H1 (cell line): ENCODE measurements around the gene RAB7B. TPM values are rescaled to one million over a fixed set of nuclear protein-coding genes. Genes with fewer than 3 reads are reported as not detected.

Experiments used
- CTCF ChIA-PET: fragments of 300-600 bp; sonication (Branson Sonifier 250); formaldehyde crosslinking; loops from one replicate; lab custom pipeline; 2021; ENCODE audit not compliant: partially characterized antibody; lab: Charles Lee
- POLR2A ChIA-PET: fragments of 300-600 bp; sonication (Branson Sonifier 250); formaldehyde crosslinking; loops from one replicate; lab custom pipeline; 2021; ENCODE audit warnings: inconsistent platforms; ENCODE audit not compliant: partially characterized antibody; lab: Charles Lee
- DNase-seq, 2 experiments: peaks; one replicate each; pipeline versions ENCODE4 v3.0.0 to v3.0.0-alpha.2; 2010 to 2022; ENCODE audit warnings: low spot score in 2 of 2, low read depth in 1 of 2, mixed read lengths in 1 of 2
- FAIRE-seq: peaks from 2 replicates; lab custom pipeline; 2011; peaks lifted over from hg19 to GRCh38; lab: Jason Lieb, UNC
- H2AFZ ChIP-seq: 2 replicates; pipeline ENCODE4 v1.8.1; 2012; ENCODE audit warnings: low read length, inconsistent platforms
- H2AK5ac ChIP-seq: 2 replicates; pipeline ENCODE4 v1.6.1; 2013; ENCODE audit warnings: low read depth, low read length
- H2BK120ac ChIP-seq: replicated peaks from 2 replicates; pipeline ENCODE3; 2013; ENCODE audit warnings: low read depth, low read length, inconsistent platforms
- H2BK12ac ChIP-seq: 2 replicates; pipeline ENCODE4 v1.6.1; 2013; ENCODE audit warnings: low read depth, low read length
- H2BK15ac ChIP-seq: 2 replicates; pipeline ENCODE4 v1.6.1; 2013; ENCODE audit warnings: low read length
- H2BK20ac ChIP-seq: 2 replicates; pipeline ENCODE4 v1.6.1; 2013; ENCODE audit warnings: low read length
- H2BK5ac ChIP-seq: 2 replicates; pipeline ENCODE4 v1.6.1; 2013; ENCODE audit warnings: low read depth, low read length
- H3K14ac ChIP-seq: 2 replicates; pipeline ENCODE4 v1.6.1; 2013; ENCODE audit warnings: inconsistent platforms; ENCODE audit not compliant: insufficient read length
- H3K18ac ChIP-seq: 2 replicates; pipeline ENCODE4 v1.6.1; 2013; ENCODE audit warnings: low read length; ENCODE audit errors: extremely low read depth
- H3K23ac ChIP-seq: 2 replicates; pipeline ENCODE4 v1.6.1; 2013; ENCODE audit warnings: inconsistent platforms; ENCODE audit not compliant: insufficient read length
- H3K23me2 ChIP-seq: 2 replicates; pipeline ENCODE4 v1.6.1; 2013; ENCODE audit warnings: low read depth, low read length
- H3K27ac ChIP-seq: 2 replicates; pipeline ENCODE4 v1.6.1; 2011; ENCODE audit warnings: low read depth, low read length, inconsistent platforms
- H3K27me3 ChIP-seq, 4 experiments: replicated peaks in 1 of 4; 1 replicate in 1 of 4; 2 replicates in 3 of 4; pipeline versions ENCODE4 v1.6.1 to v1.8.1; 2011 to 2013; ENCODE audit warnings: low read length in 3 of 4, mild to moderate bottlenecking in 3 of 4, inconsistent platforms in 2 of 4, mixed read lengths in 2 of 4, moderate library complexity in 1 of 4; ENCODE audit not compliant: control insufficient read depth in 3 of 4, insufficient read depth in 3 of 4; ENCODE audit errors: extremely low read depth in 1 of 4
- H3K36me3 ChIP-seq, 4 experiments: 2 replicates each; pipeline versions ENCODE4 v1.6.1 to v1.8.1; 2011 to 2013; ENCODE audit warnings: mild to moderate bottlenecking in 4 of 4, low read length in 3 of 4, moderate library complexity in 2 of 4, control low read depth in 1 of 4, inconsistent platforms in 1 of 4; ENCODE audit not compliant: insufficient read depth in 4 of 4, control insufficient read depth in 2 of 4
- H3K4ac ChIP-seq: replicated peaks from 2 replicates; pipeline ENCODE3; 2013; ENCODE audit warnings: low read length, low read depth, mixed read lengths, inconsistent platforms; ENCODE audit not compliant: insufficient read length
- H3K4me1 ChIP-seq, 4 experiments: replicated peaks in 1 of 4; 1 replicate in 1 of 4; 2 replicates in 3 of 4; pipeline versions ENCODE4 v1.6.1 to v1.8.1; 2011 to 2013; ENCODE audit warnings: low read length in 3 of 4, inconsistent platforms in 2 of 4, mixed read lengths in 1 of 4; ENCODE audit not compliant: insufficient read depth in 4 of 4, control insufficient read depth in 3 of 4
- H3K4me2 ChIP-seq, 2 experiments: 2 replicates each; pipeline versions ENCODE4 v1.6.1 to v1.8.1; 2011 to 2013; ENCODE audit warnings: low read depth in 2 of 2, low read length in 2 of 2, control low read depth in 1 of 2, inconsistent platforms in 1 of 2, mild to moderate bottlenecking in 1 of 2; ENCODE audit not compliant: insufficient read depth in 1 of 2
- H3K4me3 ChIP-seq, 4 experiments: fragments of 200-600, 300-600 bp in 1 of 4; sonication (generic), shearing (Covaris generic), sonication (Bioruptor Twin) in 1 of 4; 2 replicates each; pipeline versions ENCODE4 v1.5.1 to v1.8.1; 2011 to 2016; ENCODE audit warnings: low read length in 4 of 4, low read depth in 3 of 4, control low read depth in 2 of 4, inconsistent platforms in 2 of 4, mild to moderate bottlenecking in 2 of 4, mixed read lengths in 1 of 4, moderate library complexity in 1 of 4; ENCODE audit not compliant: insufficient read depth in 2 of 4; ENCODE audit errors: extremely low read depth in 1 of 4
- H3K56ac ChIP-seq: replicated peaks from 2 replicates; pipeline ENCODE3; 2013; ENCODE audit warnings: low read depth, mild to moderate bottlenecking, mixed read lengths, low read length, inconsistent platforms; ENCODE audit not compliant: insufficient read length
- H3K79me1 ChIP-seq: 2 replicates; pipeline ENCODE4 v1.6.1; 2013; ENCODE audit warnings: low read depth, low read length, control low read depth
- H3K79me2 ChIP-seq, 2 experiments: 2 replicates each; pipeline versions ENCODE4 v1.6.1 to v1.8.1; 2012 to 2013; ENCODE audit warnings: low read length in 2 of 2, mild to moderate bottlenecking in 2 of 2, inconsistent platforms in 1 of 2; ENCODE audit not compliant: insufficient read depth in 2 of 2, control insufficient read depth in 1 of 2
- H3K9ac ChIP-seq, 4 experiments: replicated peaks in 1 of 4; 1 replicate in 1 of 4; 2 replicates in 3 of 4; pipeline versions ENCODE4 v1.6.1 to v1.8.1; 2011 to 2013; ENCODE audit warnings: low read depth in 3 of 4, low read length in 3 of 4, control low read depth in 2 of 4, mild to moderate bottlenecking in 2 of 4, moderate library complexity in 2 of 4, inconsistent platforms in 1 of 4; ENCODE audit errors: extremely low read depth in 1 of 4
- H3K9me3 ChIP-seq, 2 experiments: 2 replicates each; pipeline versions ENCODE4 v1.6.1 to v1.8.1; 2012 to 2013; ENCODE audit warnings: mild to moderate bottlenecking in 2 of 2, moderate library complexity in 2 of 2, control low read depth in 1 of 2, inconsistent platforms in 1 of 2, low read depth in 1 of 2, low read length in 1 of 2, mixed read lengths in 1 of 2; ENCODE audit not compliant: insufficient read depth in 2 of 2
- H4K20me1 ChIP-seq, 2 experiments: replicated peaks in 1 of 2; 2 replicates each; pipeline versions ENCODE3 to v1.8.1; 2011 to 2013; ENCODE audit warnings: inconsistent platforms in 2 of 2, low read length in 2 of 2, mild to moderate bottlenecking in 1 of 2; ENCODE audit not compliant: insufficient read depth in 2 of 2, control insufficient read depth in 1 of 2
- H4K5ac ChIP-seq: 2 replicates; pipeline ENCODE4 v1.6.1; 2013; ENCODE audit warnings: low read length, low read depth, mixed read lengths, inconsistent platforms; ENCODE audit not compliant: insufficient read length
- H4K8ac ChIP-seq: 2 replicates; pipeline ENCODE4 v1.8.0; 2013; ENCODE audit warnings: mild to moderate bottlenecking, moderate library complexity, low read length, inconsistent platforms; ENCODE audit not compliant: insufficient read depth; ENCODE audit errors: extremely low read depth
- H4K91ac ChIP-seq: replicated peaks from 2 replicates; pipeline ENCODE3; 2013; ENCODE audit warnings: low read length, mixed read lengths, inconsistent platforms; ENCODE audit not compliant: insufficient read length
- CBX5 ChIP-seq: fragments of 300-800, 300-1000 bp; sonication (generic); IDR thresholded peaks from 2 replicates; pipeline ENCODE4 v1.7.1; 2016; ENCODE audit warnings: antibody characterized with exemption, low read length, low read depth
- EP300 ChIP-seq, 2 experiments: IDR thresholded peaks; 1 replicate in 1 of 2; 2 replicates in 1 of 2; pipeline ENCODE4 v1.6.1; 2011 to 2012; ENCODE audit warnings: low read depth in 2 of 2, low read length in 2 of 2, mild to moderate bottlenecking in 2 of 2, borderline replicate concordance in 1 of 2, inconsistent platforms in 1 of 2, moderate library complexity in 1 of 2
- MAX ChIP-seq: IDR thresholded peaks from 2 replicates; pipeline ENCODE4 v1.6.1; 2012; ENCODE audit warnings: inconsistent platforms
- RAD21 ChIP-seq, 2 experiments: IDR thresholded peaks in 1 of 2; conservative IDR thresholded peaks in 1 of 2; 2 replicates each; pipeline ENCODE4 v1.6.1; 2011; ENCODE audit warnings: low read depth in 2 of 2, low read length in 2 of 2, improper control_type of control experiment in 1 of 2, inconsistent platforms in 1 of 2, mild to moderate bottlenecking in 1 of 2, moderate library complexity in 1 of 2
- RBBP5 ChIP-seq: IDR thresholded peaks from 2 replicates; pipeline ENCODE4 v1.7.1; 2012; ENCODE audit warnings: low read depth, mild to moderate bottlenecking, inconsistent platforms, low read length, moderate library complexity, borderline replicate concordance
- SUZ12 ChIP-seq: fragments of 200-600 bp; sonication (generic); IDR thresholded peaks from 2 replicates; pipeline ENCODE4 v1.6.1; 2012; ENCODE audit warnings: mild to moderate bottlenecking, inconsistent platforms, low read length, moderate library complexity, mixed read lengths
- TAF7 ChIP-seq: optimal IDR thresholded peaks from 2 replicates; pipeline ENCODE3; 2011; ENCODE audit warnings: low read depth, mild to moderate bottlenecking, inconsistent platforms, low read length, moderate library complexity, borderline replicate concordance
- YY1 ChIP-seq: IDR thresholded peaks from 2 replicates; pipeline ENCODE4 v1.6.1; 2011; ENCODE audit warnings: low read depth, mild to moderate bottlenecking, low read length
- WGBS, 2 experiments: shearing (Covaris generic) in 1 of 2; methylation state at CpG; one replicate each; pipeline versions ENCODE4 v1.1.6 to v1.1.7; 2013 to 2015; ENCODE audit warnings: low lambda C conversion rate in 2 of 2, mixed read lengths in 2 of 2, inconsistent platforms in 1 of 2, low coverage in 1 of 2, missing lambda C conversion rate in 1 of 2; ENCODE audit not compliant: insufficient replicate concordance in 2 of 2, insufficient coverage in 1 of 2, insufficient read length in 1 of 2; ENCODE audit errors: extremely low coverage in 1 of 2, missing lambda C conversion rate in 1 of 2; 5-methylcytosine and 5-hydroxymethylcytosine counted together
- polyA plus RNA-seq, 7 experiments: library from polyadenylated mRNA; depleted of rRNA in 3 of 7; stranded (reverse) in 5 of 7; unstranded in 2 of 7; fragments of >200 nt in 5 of 7; fragments of 200-250 nt in 2 of 7; gene quantifications; 1 replicate in 5 of 7; 2 replicates in 1 of 7; 4 replicates in 1 of 7; pipeline versions ENCODE4 v1.2.1 to v1.2.3, GENCODE V29; 2011 to 2013; ENCODE audit warnings: missing spikeins in 2 of 7, mixed read lengths in 2 of 7
- total RNA-seq: library from RNA; stranded (reverse); fragmentation: NEBNext Ultra II Directional; extraction: Animal tissue kit (Norgen Biotek cat#: 25700); gene quantifications from 2 replicates; pipeline ENCODE4 v1.2.1, GENCODE V29; 2021

RAB7B gene
- total and polyA plus RNA-seq, 2 of the 8 experiments (the other 6 are each of a cell fraction or from before 2014, with no cell fraction given): 0.05 TPM; not detected in 1

- DNase-seq: no peak
- Histone ChIP-seq H3K9me3 (no peaks in the 10 kb centered on the region), H3K56ac (no peak overlapping the region), H3K23me2 (no peaks in the 10 kb centered on the region), H4K91ac (no peak overlapping the region), H2BK120ac (no peak overlapping the region), H2BK12ac (no peak overlapping the region), H2BK5ac (no peak overlapping the region), H3K4me1 (peaks cover 0 to 9% (median 4%) of the 10 kb centered on the region in 4 experiments; a peak in 4 of 7 replicates), H4K8ac (no peak overlapping the region), H3K14ac (no peak overlapping the region), H3K18ac (no peak overlapping the region; the same call in 1 of the 2 replicates), H3K9ac (no peak overlapping the region), H3K79me1 (no peaks in the 10 kb centered on the region), H2AK5ac (no peak overlapping the region), H3K4me2 (no peak overlapping the region), H3K27ac (no peak overlapping the region), H3K4me3 (no peak overlapping the region), H2BK15ac (no peak overlapping the region), H4K20me1 (no peaks in the 10 kb centered on the region), H3K79me2 (no peaks in the 10 kb centered on the region), H3K27me3 (no peaks in the 10 kb centered on the region), H2BK20ac (no peak overlapping the region), H3K4ac (no peak overlapping the region), H2AFZ (no peak overlapping the region), H3K36me3 (no peaks in the 10 kb centered on the region), H4K5ac (no peak overlapping the region), H3K23ac (no peak overlapping the region)
- ChIA-PET CTCF (interaction anchor here (0.9 to 5.7 kb wide), 4 partner anchors 14 to 153 kb away, joined by 3 to 50 read pairs (median 6); no protein-coding TSS in a partner anchor), POLR2A (no interaction called here)
- no peak for FAIRE-seq
- 82% methylated on average over 16 of the region's 16 CpGs; no CpG with 5 or more reads in 1 of the 2 experiments for whole genome bisulfite sequencing, 2 experiments
- TF ChIP-seq EP300 (IDR thresholded peaks at IDR 0.05; ENCODE audit: borderline replicate concordance in 1 of 2, low read depth in 2 of 2, low read length in 2 of 2) (no peak), SUZ12 (no peak), CBX5 (no peak), MAX (no peak), TAF7 (no peak), YY1 (no peak), RAD21 (IDR thresholded peaks at IDR 0.05 in 1 of 2, conservative IDR thresholded peaks at IDR 0.05 in 1 of 2; ENCODE audit: low read depth in 2 of 2, low read length in 2 of 2) (no peak), RBBP5 (no peak)
These were observed 39.6 kb downstream of the RAB7B start for GRCh38 chr1:205963352-205964155.
